ENCODE data around the gene MLLT1.

Gene MLLT1

GRCh38 chr19:6233827-6234511, 45.8 kb downstream of the MLLT1 start:
- no peak for DNase-seq

GRCh38 chr19:6233056-6233826, 46.5 kb downstream of the MLLT1 start:
- no peak for DNase-seq

GRCh38 chr19:6232601-6233055, 47.1 kb downstream of the MLLT1 start:
- DNase-seq = no peak

GRCh38 chr19:6230991-6231448, 48.8 kb downstream of the MLLT1 start:
- DNase-seq = no peak

GRCh38 chr19:6229951-6230712, 49.6 kb downstream of the MLLT1 start:
- DNase-seq = no peak

- no peak for DNase-seq
Measured at GRCh38 chr19:6229216-6229913, 50.4 kb downstream of the MLLT1 start.

- no peak for DNase-seq
Measured at GRCh38 chr19:6228551-6229215, 51.1 kb downstream of the MLLT1 start.

- DNase-seq = no peak
Measured at GRCh38 chr19:6227936-6228325, 51.8 kb downstream of the MLLT1 start.

GRCh38 chr19:6227156-6227935, 52.4 kb downstream of the MLLT1 start:
- DNase-seq = no peak

GRCh38 chr19:6226444-6227155, 53.2 kb downstream of the MLLT1 start:
- DNase-seq = no peak

- no peak for DNase-seq
Measured at GRCh38 chr19:6226012-6226411, 53.8 kb downstream of the MLLT1 start.

- DNase-seq = no peak
Measured at GRCh38 chr19:6225232-6225865, 54.4 kb downstream of the MLLT1 start.

- DNase-seq = no peak
Measured at GRCh38 chr19:6224308-6224675, 55.5 kb downstream of the MLLT1 start.

- no peak for DNase-seq
Measured at GRCh38 chr19:6223461-6224307, 56.1 kb downstream of the MLLT1 start.

GRCh38 chr19:6222884-6223283, 56.9 kb downstream of the MLLT1 start:
- no peak for DNase-seq

- no peak for DNase-seq
Measured at GRCh38 chr19:6221878-6222746, 57.7 kb downstream of the MLLT1 start.

- no peak for DNase-seq
Measured at GRCh38 chr19:6221220-6221877, 58.4 kb downstream of the MLLT1 start.
